K562 (cell line): ENCODE results near the gene PPP2R1A. TPM values are rescaled to one million over a fixed set of nuclear protein-coding genes. Genes with fewer than 3 reads are reported as not detected.

Experiments
- ATAC-seq: fragments of 200-7000 bp; cut with Tn5 transposase; 3 replicates; pipeline ENCODE4 v1.9.1; 2020; ENCODE audit warnings: moderate library complexity
- BruUV-seq: library from RNA; stranded (reverse); fragments of 400-500 nt; replicated peaks from 2 replicates; lab custom pipeline; 2021; lab: Mats Ljungman, UMichigan
- CTCF ChIA-PET: fragments of 300-600 bp; formaldehyde crosslinking; extraction: SDS; loops from one replicate; lab custom pipeline; 2021; ENCODE audit warnings: low intra/inter-chr PET ratio; lab: Yijun Ruan, JAX
- POLR2A ChIA-PET: fragments of 300-600, 350-650 bp; sonication (Branson Sonifier 250); formaldehyde crosslinking; extraction: SDS; loops from one replicate; lab custom pipeline; 2021; ENCODE audit warnings: antibody characterized with exemption, inconsistent platforms; lab: Yijun Ruan, JAX
- DNase-seq, 4 experiments: peaks; one replicate each; pipeline versions ENCODE4 v3.0.0 to v3.0.0-alpha.2; 2011 to 2018; ENCODE audit warnings: low spot score in 3 of 4, mixed read lengths in 3 of 4; ENCODE audit errors: extremely low read depth in 1 of 4
- FAIRE-seq: peaks from 2 replicates; lab custom pipeline; 2011; peaks lifted over from hg19 to GRCh38; lab: Jason Lieb, UNC
- H2AFZ ChIP-seq: 2 replicates; pipeline ENCODE4 v1.6.0; 2011; ENCODE audit warnings: low read depth, low read length, control low read depth, inconsistent platforms
- H3K27ac ChIP-seq: fragments of 200-600 bp; 3 replicates; pipeline ENCODE4 v1.8.0; 2011; ENCODE audit warnings: low read depth, mild to moderate bottlenecking, control low read depth, inconsistent platforms, low read length, moderate library complexity, mixed read lengths; ENCODE audit errors: extremely low read depth
- H3K27me3 ChIP-seq, 2 experiments: fragments of 300-600 bp in 1 of 2; 2 replicates in 1 of 2; 3 replicates in 1 of 2; pipeline versions ENCODE4 v1.6.0 to v1.8.0; 2011; ENCODE audit warnings: inconsistent platforms in 2 of 2, low read length in 2 of 2, mild to moderate bottlenecking in 1 of 2, mixed read lengths in 1 of 2, moderate library complexity in 1 of 2; ENCODE audit not compliant: control insufficient read depth in 2 of 2, insufficient read depth in 2 of 2
- H3K36me3 ChIP-seq: fragments of 300-600 bp; 3 replicates; pipeline ENCODE4 v1.8.0; 2011; ENCODE audit warnings: mild to moderate bottlenecking, low read length, inconsistent platforms; ENCODE audit not compliant: control insufficient read depth, insufficient read depth
- H3K4me1 ChIP-seq, 2 experiments: fragments of 200-600 bp in 1 of 2; replicated peaks in 1 of 2; 2 replicates in 1 of 2; 3 replicates in 1 of 2; pipeline versions ENCODE4 v1.5.1 to v1.8.0; 2011; ENCODE audit warnings: inconsistent platforms in 2 of 2, low read length in 2 of 2, mild to moderate bottlenecking in 1 of 2, mixed read lengths in 1 of 2, moderate library complexity in 1 of 2; ENCODE audit not compliant: control insufficient read depth in 2 of 2, insufficient read depth in 2 of 2
- H3K4me2 ChIP-seq: 2 replicates; pipeline ENCODE4 v1.6.1; 2011; ENCODE audit warnings: low read length, control low read depth, inconsistent platforms, mixed read lengths; ENCODE audit not compliant: insufficient read depth
- H3K4me3 ChIP-seq: fragments of 200-600 bp; sonication (generic), shearing (Covaris generic); 2 replicates; pipeline ENCODE4 v1.5.1; 2016; ENCODE audit warnings: control low read depth, inconsistent platforms
- H3K79me2 ChIP-seq: fragments of 200-600 bp; 3 replicates; pipeline ENCODE4 v1.8.0; 2011; ENCODE audit warnings: low read length, inconsistent platforms; ENCODE audit not compliant: control insufficient read depth, insufficient read depth
- H3K9ac ChIP-seq, 2 experiments: 2 replicates each; pipeline versions ENCODE4 v1.6.0 to v1.6.1; 2011; ENCODE audit warnings: low read depth in 2 of 2, low read length in 2 of 2, control low read depth in 1 of 2, inconsistent platforms in 1 of 2, mild to moderate bottlenecking in 1 of 2, mixed read lengths in 1 of 2; ENCODE audit not compliant: insufficient read depth in 1 of 2
- H3K9me1 ChIP-seq: one replicate; pipeline ENCODE4 v1.6.0; 2011; ENCODE audit warnings: inconsistent platforms, mild to moderate bottlenecking, low read length, moderate library complexity; ENCODE audit not compliant: control insufficient read depth, insufficient read depth
- H3K9me3 ChIP-seq: replicated peaks from 2 replicates; pipeline ENCODE4 v1.5.1; 2011; ENCODE audit warnings: low read depth, low read length, inconsistent platforms; ENCODE audit not compliant: control insufficient read depth, insufficient read depth
- H4K20me1 ChIP-seq: replicated peaks from 2 replicates; pipeline ENCODE4 v1.6.1; 2011; ENCODE audit warnings: low read length, inconsistent platforms, mixed read lengths; ENCODE audit not compliant: control insufficient read depth, insufficient read depth
- CREB3L1 ChIP-seq: fragments of 450-650 bp; IDR thresholded peaks from 2 replicates; pipeline ENCODE4 v1.6.1; 2014; ENCODE audit warnings: low read depth, mild to moderate bottlenecking, moderate library complexity, borderline replicate concordance
- NFIC ChIP-seq: fragments of 450-650 bp; IDR thresholded peaks from 2 replicates; pipeline ENCODE4 v1.6.1; 2017; ENCODE audit warnings: mild to moderate bottlenecking, inconsistent platforms
- SIX5 ChIP-seq, 2 experiments: IDR thresholded peaks; 2 replicates each; pipeline ENCODE4 v1.6.1; 2011; ENCODE audit warnings: low read length in 2 of 2, borderline replicate concordance in 1 of 2, low read depth in 1 of 2, mild to moderate bottlenecking in 1 of 2, moderate library complexity in 1 of 2; ENCODE audit not compliant: insufficient read depth in 1 of 2
- TCFL5 ChIP-seq: fragments of 250-450 bp; sonication (Bioruptor Pico); conservative IDR thresholded peaks from 2 replicates; pipeline ENCODE4 v1.6.1; 2021; ENCODE audit warnings: mild to moderate bottlenecking, moderate library complexity, matching md5 sums
- WGBS: fragments of 100-300 bp; shearing (Covaris generic); methylation state at CpG from one replicate; pipeline ENCODE4 v1.1.6; 2016; ENCODE audit warnings: low coverage, mixed read lengths; ENCODE audit not compliant: insufficient coverage; ENCODE audit errors: missing lambda C conversion rate; 5-methylcytosine and 5-hydroxymethylcytosine counted together
- in situ Hi-C: fragments of 300-500 bp; cut with MboI; formaldehyde crosslinking; loops from 4 replicates; pipeline ENCODE4 v1.15.0; 2018; ENCODE audit warnings: inconsistent platforms, mixed read lengths
- intact Hi-C: fragments of 100-400 bp; cut with micrococcal nuclease; formaldehyde crosslinking; loops from 2 replicates; pipeline ENCODE4 v1.14.2; 2022
- polyA plus RNA-seq, 8 experiments: library from polyadenylated mRNA; depleted of rRNA in 4 of 8; stranded (reverse) in 5 of 8; unstranded in 3 of 8; fragments of >200 nt; fragmentation: Nextera tagmentation in 2 of 8; fragmentation: Illumina TruSeq in 1 of 8; extraction: Ambion mirVana in 2 of 8; extraction: Trizol in 1 of 8; gene quantifications; 2 replicates each; pipeline versions ENCODE4 v1.2.1 to v1.2.3, GENCODE V29; 2011 to 2014; ENCODE audit warnings: inconsistent platforms in 1 of 8, missing spikeins in 1 of 8
- total RNA-seq, 7 experiments: library from RNA; depleted of rRNA in 6 of 7; stranded (reverse); fragments of >200 nt in 6 of 7; fragmentation: Illumina TruSeq in 2 of 7; extraction: Trizol in 2 of 7; gene quantifications; 2 replicates each; pipeline versions ENCODE4 v1.2.1 to v1.2.3, GENCODE V29; 2011 to 2021; ENCODE audit warnings: low replicate concordance in 1 of 7

The PPP2R1A gene
- total and polyA plus RNA-seq, 9 of the 15 experiments (the other 6 are each of a cell fraction or from before 2014, with no cell fraction given), result 10.1 to 211 (median 70.1) TPM

DNA sequence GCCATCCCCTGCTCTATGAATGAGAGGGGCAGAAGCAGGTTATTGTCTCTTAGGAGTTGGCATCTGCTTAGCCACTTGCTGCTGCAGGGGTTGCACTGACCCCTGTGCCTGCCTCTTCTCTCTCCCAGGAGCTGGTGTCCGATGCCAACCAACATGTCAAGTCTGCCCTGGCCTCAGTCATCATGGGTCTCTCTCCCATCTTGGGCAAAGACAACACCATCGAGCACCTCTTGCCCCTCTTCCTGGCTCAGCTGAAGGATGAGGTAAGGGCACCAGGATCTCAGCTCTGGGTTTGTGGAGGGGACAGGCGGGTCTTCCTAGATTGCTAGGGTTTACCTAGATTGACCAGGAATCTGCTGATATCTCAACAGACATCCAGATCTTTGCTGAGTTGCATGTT is 26.5 kb downstream of the PPP2R1A start:
- intact Hi-C loops (no loop called here), in situ Hi-C loops (no loop called here)
- H3K36me3 ChIP-seq, result peaks cover 98% of the 10 kb centered on the region
- no peak overlapping the region for H3K4me2 ChIP-seq
- no peaks in the 10 kb centered on the region for H3K9me1 ChIP-seq
- WGBS, result 100% methylated on average over 3 of the region's 3 CpGs
- ChIA-PET POLR2A (no interaction called here), CTCF (no interaction called here)
- FAIRE-seq (no peak), ATAC-seq (no peak), DNase-seq (no peak)
- BruUV-seq, result no TSS peak
- H3K9ac ChIP-seq, result no peak overlapping the region
- no peaks in the 10 kb centered on the region for H3K79me2 ChIP-seq
- H3K4me3 ChIP-seq, result no peak overlapping the region
- H3K27me3 ChIP-seq, result no peaks in the 10 kb centered on the region
- H4K20me1 ChIP-seq, result 0 out of 2 replicates have a peak, but pooled peaks cover 4% of the 10 kb centered on the region
- peaks cover under 1 to 6% of the 10 kb centered on the region in 2 experiments; a peak in 3 of 5 replicates for H3K4me1 ChIP-seq
- no peak overlapping the region for H2AFZ ChIP-seq
- no peaks in the 10 kb centered on the region for H3K9me3 ChIP-seq
- H3K27ac ChIP-seq, result no peak overlapping the region
- TF ChIP-seq TCFL5 (CRISPR knock-in tag) (no peak), NFIC (no peak), SIX5 (IDR thresholded peaks at IDR 0.05; ENCODE audit: borderline replicate concordance in 1 of 2, insufficient read depth in 1 of 2, low read depth in 1 of 2, low read length in 2 of 2) (no peak), CREB3L1 (no peak)
